Mesendoderm (in vitro differentiated cells): ENCODE data around the gene THAP6.
A peak's percentile ranks its signal among the peaks of the same experiment; 100 is the strongest.

Experiments used
- DNase-seq: peaks from one replicate; pipeline ENCODE4 v3.0.0; 2013
- H2AK5ac ChIP-seq: 2 replicates; pipeline ENCODE4 v1.6.1; 2013; ENCODE audit warnings: low read length, inconsistent platforms
- H2BK120ac ChIP-seq: 2 replicates; pipeline ENCODE4 v1.6.1; 2013; ENCODE audit warnings: low read depth, mild to moderate bottlenecking, low read length, moderate library complexity, mixed read lengths
- H2BK15ac ChIP-seq: replicated peaks from 2 replicates; pipeline ENCODE4 v1.6.1; 2013; ENCODE audit warnings: low read depth, mild to moderate bottlenecking, moderate library complexity
- H2BK5ac ChIP-seq: 2 replicates; pipeline ENCODE4 v1.6.1; 2013; ENCODE audit warnings: low read length, inconsistent platforms
- H3K18ac ChIP-seq: 2 replicates; pipeline ENCODE4 v1.6.1; 2013; ENCODE audit warnings: mild to moderate bottlenecking, low read length, mixed read lengths
- H3K23ac ChIP-seq: one replicate; pipeline ENCODE4 v1.6.1; 2013; ENCODE audit warnings: low read length
- H3K27ac ChIP-seq: 2 replicates; pipeline ENCODE4 v1.5.1; 2013; ENCODE audit warnings: low read depth, mild to moderate bottlenecking, inconsistent platforms, low read length, moderate library complexity
- H3K27me3 ChIP-seq: 2 replicates; pipeline ENCODE4 v1.6.1; 2013; ENCODE audit warnings: low read length, control low read depth, mild to moderate bottlenecking, inconsistent platforms; ENCODE audit not compliant: insufficient read depth, poor library complexity
- H3K36me3 ChIP-seq: 2 replicates; pipeline ENCODE4 v1.6.1; 2013; ENCODE audit warnings: low read length, inconsistent platforms; ENCODE audit not compliant: control insufficient read depth, insufficient read depth
- H3K4ac ChIP-seq: one replicate; pipeline ENCODE4 v1.6.1; 2013; ENCODE audit warnings: low read depth, mild to moderate bottlenecking, low read length, moderate library complexity
- H3K4me1 ChIP-seq: 2 replicates; pipeline ENCODE4 v1.6.1; 2013; ENCODE audit warnings: low read depth, low read length, inconsistent platforms; ENCODE audit not compliant: control insufficient read depth
- H3K4me2 ChIP-seq: 2 replicates; pipeline ENCODE4 v1.6.1; 2013; ENCODE audit warnings: low read length
- H3K4me3 ChIP-seq: 2 replicates; pipeline ENCODE4 v1.5.1; 2013; ENCODE audit warnings: mild to moderate bottlenecking, low read length
- H3K56ac ChIP-seq: one replicate; pipeline ENCODE4 v1.6.1; 2013; ENCODE audit warnings: low read length
- H3K79me1 ChIP-seq: 2 replicates; pipeline ENCODE4 v1.6.1; 2013; ENCODE audit warnings: low read length, inconsistent platforms
- H3K79me2 ChIP-seq: 2 replicates; pipeline ENCODE4 v1.6.1; 2013; ENCODE audit warnings: mild to moderate bottlenecking, low read length; ENCODE audit not compliant: control insufficient read depth, insufficient read depth
- H3K9ac ChIP-seq: 2 replicates; pipeline ENCODE4 v1.6.1; 2013; ENCODE audit warnings: low read length, inconsistent platforms
- H4K5ac ChIP-seq: one replicate; pipeline ENCODE4 v1.6.1; 2013; ENCODE audit warnings: low read length
- H4K8ac ChIP-seq: one replicate; pipeline ENCODE4 v1.6.1; 2013; ENCODE audit warnings: low read depth, mild to moderate bottlenecking, control low read depth, low read length, moderate library complexity
- WGBS: extraction: QIAGEN DNeasy Blood & Tissue Kit; methylation state at CpG from one replicate; pipeline ENCODE4 v1.1.7; 2013; ENCODE audit warnings: low lambda C conversion rate, missing lambda C conversion rate; ENCODE audit not compliant: insufficient coverage; ENCODE audit errors: extremely low coverage; 5-methylcytosine and 5-hydroxymethylcytosine counted together

The THAP6 gene

GRCh38 chr4:75557696-75558095 is 43.4 kb downstream of the THAP6 start:
- Histone ChIP-seq H3K36me3 (no peaks in the 10 kb centered on the region), H3K18ac (no peak overlapping the region), H3K4me1 (no peaks in the 10 kb centered on the region), H3K56ac (no peak overlapping the region), H4K8ac (no peak overlapping the region), H3K9ac (no peak overlapping the region), H2BK15ac (no peak overlapping the region), H3K23ac (no peak overlapping the region), H2BK120ac (no peak overlapping the region), H3K4ac (no peak overlapping the region), H3K4me2 (no peak overlapping the region), H3K4me3 (no peak overlapping the region), H4K5ac (no peak overlapping the region), H3K79me1 (no peaks in the 10 kb centered on the region), H2AK5ac (no peak overlapping the region), H3K79me2 (no peaks in the 10 kb centered on the region), H2BK5ac (no peak overlapping the region), H3K27me3 (no peaks in the 10 kb centered on the region), H3K27ac (no peak overlapping the region)
- WGBS, result no CpG with 5 or more reads among the region's 8 CpGs
- DNase-seq, result no peak

- Histone ChIP-seq H2AK5ac (no peak overlapping the region), H3K4me2 (no peak overlapping the region), H3K79me2 (no peaks in the 10 kb centered on the region), H3K4me1 (no peaks in the 10 kb centered on the region), H2BK15ac (no peak overlapping the region), H3K9ac (no peak overlapping the region), H3K56ac (no peak overlapping the region), H4K8ac (no peak overlapping the region), H3K18ac (no peak overlapping the region), H3K27ac (no peak overlapping the region), H2BK120ac (no peak overlapping the region), H3K4me3 (no peak overlapping the region), H3K27me3 (no peaks in the 10 kb centered on the region), H3K4ac (no peak overlapping the region), H2BK5ac (no peak overlapping the region), H3K36me3 (no peaks in the 10 kb centered on the region), H3K79me1 (no peaks in the 10 kb centered on the region), H3K23ac (no peak overlapping the region), H4K5ac (no peak overlapping the region)
- DNase-seq, result peak; percentile 96
- no CpG with 5 or more reads among the region's 8 CpGs for WGBS
Observed at GRCh38 chr4:75561789-75562188, 47.5 kb downstream of the THAP6 start.

GRCh38 chr4:75564023-75564422 is 49.8 kb downstream of the THAP6 start:
- Histone ChIP-seq H3K4me1 (no peaks in the 10 kb centered on the region), H3K56ac (no peak overlapping the region), H3K4ac (no peak overlapping the region), H3K27ac (no peak overlapping the region), H2BK5ac (no peak overlapping the region), H3K79me1 (no peaks in the 10 kb centered on the region), H2AK5ac (no peak overlapping the region), H3K4me2 (no peak overlapping the region), H3K27me3 (no peaks in the 10 kb centered on the region), H3K36me3 (no peaks in the 10 kb centered on the region), H4K5ac (no peak overlapping the region), H4K8ac (no peak overlapping the region), H2BK120ac (no peak overlapping the region), H3K23ac (no peak overlapping the region), H3K18ac (no peak overlapping the region), H3K4me3 (no peak overlapping the region), H3K79me2 (no peaks in the 10 kb centered on the region), H2BK15ac (no peak overlapping the region), H3K9ac (no peak overlapping the region)
- WGBS, result no CpG with 5 or more reads among the region's 11 CpGs
- no peak for DNase-seq

- H2BK15ac ChIP-seq, result no peak overlapping the region
- H4K8ac ChIP-seq, result no peak overlapping the region
- no peaks in the 10 kb centered on the region for H3K36me3 ChIP-seq
- H3K4me2 ChIP-seq, result no peak overlapping the region
- no peak overlapping the region for H3K4me3 ChIP-seq
- H2BK5ac ChIP-seq, result no peak overlapping the region
- H3K27me3 ChIP-seq, result no peaks in the 10 kb centered on the region
- no peak overlapping the region for H3K27ac ChIP-seq
- no peak for DNase-seq
- no peaks in the 10 kb centered on the region for H3K79me1 ChIP-seq
- H2BK120ac ChIP-seq, result no peak overlapping the region
- no peak overlapping the region for H3K18ac ChIP-seq
- no peak overlapping the region for H3K56ac ChIP-seq
- no peaks in the 10 kb centered on the region for H3K4me1 ChIP-seq
- H3K79me2 ChIP-seq, result no peaks in the 10 kb centered on the region
- H3K4ac ChIP-seq, result no peak overlapping the region
- no peak overlapping the region for H2AK5ac ChIP-seq
- no peak overlapping the region for H3K23ac ChIP-seq
- H4K5ac ChIP-seq, result no peak overlapping the region
- no peak overlapping the region for H3K9ac ChIP-seq
Observed at GRCh38 chr4:75565481-75565880, 51.2 kb downstream of the THAP6 start.

- Histone ChIP-seq H3K9ac (no peak overlapping the region), H3K56ac (no peak overlapping the region), H3K4me1 (no peaks in the 10 kb centered on the region), H3K18ac (no peak overlapping the region), H2BK120ac (no peak overlapping the region), H4K8ac (no peak overlapping the region), H3K27ac (no peak overlapping the region), H2AK5ac (no peak overlapping the region), H2BK5ac (no peak overlapping the region), H4K5ac (no peak overlapping the region), H3K4me2 (no peak overlapping the region), H3K79me1 (no peaks in the 10 kb centered on the region), H3K4ac (no peak overlapping the region), H3K27me3 (no peaks in the 10 kb centered on the region), H3K36me3 (no peaks in the 10 kb centered on the region), H2BK15ac (no peak overlapping the region), H3K23ac (no peak overlapping the region), H3K79me2 (no peaks in the 10 kb centered on the region), H3K4me3 (no peak overlapping the region)
- DNase-seq, result no peak
- no CpG with 5 or more reads among the region's 1 CpG for WGBS
Observed at GRCh38 chr4:75566911-75567310, 52.6 kb downstream of the THAP6 start.

- H3K23ac ChIP-seq, result no peak overlapping the region
- no peak overlapping the region for H3K4me3 ChIP-seq
- no CpG with 5 or more reads among the region's 2 CpGs for WGBS
- H3K56ac ChIP-seq, result no peak overlapping the region
- H2BK15ac ChIP-seq, result no peak overlapping the region
- no peaks in the 10 kb centered on the region for H3K36me3 ChIP-seq
- no peak overlapping the region for H2AK5ac ChIP-seq
- H3K27ac ChIP-seq, result no peak overlapping the region
- no peaks in the 10 kb centered on the region for H3K4me1 ChIP-seq
- no peak overlapping the region for H3K4me2 ChIP-seq
- H3K27me3 ChIP-seq, result no peaks in the 10 kb centered on the region
- no peaks in the 10 kb centered on the region for H3K79me2 ChIP-seq
- no peak overlapping the region for H4K8ac ChIP-seq
- no peak for DNase-seq
- no peak overlapping the region for H4K5ac ChIP-seq
- no peak overlapping the region for H3K18ac ChIP-seq
- no peak overlapping the region for H3K4ac ChIP-seq
- H3K79me1 ChIP-seq, result no peaks in the 10 kb centered on the region
- H3K9ac ChIP-seq, result no peak overlapping the region
- H2BK5ac ChIP-seq, result no peak overlapping the region
- H2BK120ac ChIP-seq, result no peak overlapping the region
Observed at GRCh38 chr4:75567725-75568124, 53.5 kb downstream of the THAP6 start.
